ENCODE results near the gene RPP40. TPM values are rescaled to one million over a fixed set of nuclear protein-coding genes. Genes with fewer than 3 reads are reported as not detected.
A peak's percentile ranks its signal among the peaks of the same experiment; 100 is the strongest.

RPP40 gene
- polyA plus RNA-seq (2011; rRNA removed), result 15.8 and 17.8 TPM in 2 replicates
- 8.8 and 10.4 TPM in 2 replicates for polyA plus RNA-seq (2012; cell fraction: cytosol; rRNA removed)
- polyA plus RNA-seq (2012; cell fraction: nucleus; rRNA removed), result 5.7 and 7.0 TPM in 2 replicates
- polyA plus RNA-seq (2017; fragmentation: RNase III; extraction: RNeasy Plus Mini Kit Qiagen cat#74134 plus additional on column Dnase treatment), result 33.9 to 39.1 TPM (median 35.0 TPM) in 3 replicates
- 5.5 and 5.8 TPM in 2 replicates for polyA minus RNA-seq (2011; rRNA and poly(A)+ RNA removed)

GRCh38 chr6:5003604-5004372 is at the start of gene RPP40:
RPP40 (minus strand) TSS chr6:5004037; CDS start chr6:5004002, 35 bp downstream.
- FAIRE-seq, result no peak
- WGBS (ENCODE audit: missing lambda C conversion rate), result 0% methylated on average over 11 of the region's 64 CpGs
- TF ChIP-seq JUN (IDR thresholded peaks at IDR 0.05) (peak; percentile 67 to 71; a peak in 4 of 5 replicates), MYC (IDR thresholded peaks at IDR 0.05; ENCODE audit: borderline replicate concordance, low read length) (peak; percentile 91), TFCP2L1 (CRISPR knock-in tag; IDR thresholded peaks at IDR 0.05) (no peak), ZC3H11A (IDR thresholded peaks at IDR 0.05) (no peak), SMC3 (IDR thresholded peaks at IDR 0.05) (peak; percentile 31; the same call in 1 of the 3 replicates), HDAC2 (IDR thresholded peaks at IDR 0.05) (no peak), E2F6 (IDR thresholded peaks at IDR 0.05; ENCODE audit: borderline replicate concordance, low read depth) (peak; percentile 75), RCOR1 (IDR thresholded peaks at IDR 0.05; ENCODE audit: low read depth, low read length) (no peak), ZFP36 (IDR thresholded peaks at IDR 0.05; ENCODE audit: borderline replicate concordance, partially characterized antibody) (no peak), FOSL2 (IDR thresholded peaks at IDR 0.05) (no peak), FOSL2 (CRISPR knock-in tag; IDR thresholded peaks at IDR 0.05) (no peak), CHD4 (IDR thresholded peaks at IDR 0.05; ENCODE audit: borderline replicate concordance) (no peak), POLR2A (IDR thresholded peaks at IDR 0.05; ENCODE audit: low read length) (peak; percentile 51), PHF8 (IDR thresholded peaks at IDR 0.05; ENCODE audit: borderline replicate concordance, low read depth) (no peak), MAZ (IDR thresholded peaks at IDR 0.05; ENCODE audit: borderline replicate concordance, low read depth, low read length) (peak; percentile 17; the same call in 1 of the 2 replicates), REST (IDR thresholded peaks at IDR 0.05) (no peak), RAD21 (conservative IDR thresholded peaks at IDR 0.05 in 1 of 2, IDR thresholded peaks at IDR 0.05 in 1 of 2) (peak in 1 of 2 experiments; percentile 40; a peak in 2 of 5 replicates), RFX5 (IDR thresholded peaks at IDR 0.05) (no peak), ZSCAN20 (CRISPR knock-in tag; IDR thresholded peaks at IDR 0.05) (no peak), HOXB5 (CRISPR knock-in tag; IDR thresholded peaks at IDR 0.05) (no peak), BCL3 (IDR thresholded peaks at IDR 0.05) (peak; percentile 24; the same call in 1 of the 3 replicates), FOXS1 (CRISPR knock-in tag; IDR thresholded peaks at IDR 0.05) (no peak), ZNF302 (CRISPR knock-in tag; IDR thresholded peaks at IDR 0.05) (no peak), KDM1A (IDR thresholded peaks at IDR 0.05; ENCODE audit: low read depth) (no peak), ELK1 (IDR thresholded peaks at IDR 0.05; ENCODE audit: low read depth, low read length) (no peak), JUNB (IDR thresholded peaks at IDR 0.05) (no peak), HEYL (CRISPR knock-in tag; IDR thresholded peaks at IDR 0.05) (no peak), MAX (IDR thresholded peaks at IDR 0.05) (peak; percentile 94), MAFK (IDR thresholded peaks at IDR 0.05; ENCODE audit: partially characterized antibody) (no peak), TP53 (CRISPR knock-in tag; IDR thresholded peaks at IDR 0.05) (no peak), CTCF (IDR thresholded peaks at IDR 0.05) (peak; percentile 58), FOSB (CRISPR knock-in tag; IDR thresholded peaks at IDR 0.05) (no peak)

More at GRCh38 chr6:5003604-5004372, at the start of gene RPP40:
- Histone ChIP-seq H3K4me1 (peaks cover 4% of the 10 kb centered on the region; the same call in 1 of the 3 replicates), H3K4me3 (peak within 1 kb of the TSS; percentile 66), H3K9me3 (no peaks in the 10 kb centered on the region), H3K4me2 (peak within 1 kb of the TSS; percentile 86), H3K27ac (peak within 1 kb of the TSS; percentile 84 to 85)
- peak; percentile 80 to 94 for DNase-seq (ENCODE audit: low read depth in 1 of 2, low spot score in 1 of 2)
- CTCF ChIA-PET, result interaction anchor here (0.7 to 1.6 kb wide), 4 partner anchors 9 to 42 kb away, joined by 3 to 6 read pairs (median 4); no protein-coding TSS in a partner anchor
- POLR2A ChIA-PET, result interaction anchor here (0.6 to 1.5 kb wide), 3 partner anchors 26 to 247 kb away, joined by 3 read pairs; no protein-coding TSS in a partner anchor
- ATAC-seq, result peak; percentile 98 to 99
